ENCODE measurements around the gene TMX4. TPM values are rescaled to one million over a fixed set of nuclear protein-coding genes. Genes with fewer than 3 reads are reported as not detected.

TMX4 gene
- total and polyA plus RNA-seq, 4 donors, result 12.6 to 17.3 (median 15.9) TPM

- no peaks in the 10 kb centered on the region for H3K4me1 ChIP-seq (ENCODE audit: control insufficient read depth in 4 of 4, insufficient read depth in 4 of 4, low read length in 3 of 4)
- no peak overlapping the region for H3K27ac ChIP-seq (ENCODE audit: low read depth in 1 of 2, low read length in 2 of 2)
- H3K9me3 ChIP-seq (ENCODE audit: control insufficient read depth in 4 of 4, low read length in 3 of 4), result no peaks in the 10 kb centered on the region
- H3K9ac ChIP-seq (ENCODE audit: low read depth in 1 of 2, low read length in 2 of 2), result no peak overlapping the region
- WGBS, result 96% methylated on average over 2 of the region's 2 CpGs
- H3K36me3 ChIP-seq (ENCODE audit: control insufficient read depth in 4 of 4, insufficient read depth in 3 of 4, low read depth in 1 of 4, low read length in 3 of 4), result peaks cover 0 to 14% (median 3%) of the 10 kb centered on the region in 4 donors
- TF ChIP-seq GABPA (IDR thresholded peaks at IDR 0.05 in 1 of 2, conservative IDR thresholded peaks at IDR 0.05 in 1 of 2) (no peak), EGR1 (IDR thresholded peaks at IDR 0.05; ENCODE audit: low read depth in 2 of 2) (no peak), RXRA (IDR thresholded peaks at IDR 0.05) (no peak), SP1 (IDR thresholded peaks at IDR 0.05) (no peak), NR2F2 (IDR thresholded peaks at IDR 0.05) (no peak), JUND (IDR thresholded peaks at IDR 0.05) (no peak), HNF4G (IDR thresholded peaks at IDR 0.05) (no peak), TAF1 (conservative IDR thresholded peaks at IDR 0.05) (no peak), HNF4A (conservative IDR thresholded peaks at IDR 0.05) (no peak), FOXA1 (IDR thresholded peaks at IDR 0.05) (no peak), CTCF (IDR thresholded peaks at IDR 0.05; ENCODE audit: low read depth, low read length, missing input control) (no peak), FOXA2 (IDR thresholded peaks at IDR 0.05) (no peak), YY1 (IDR thresholded peaks at IDR 0.05) (no peak), RAD21 (IDR thresholded peaks at IDR 0.05) (no peak)
- TF ChIP-seq, protein P1, sequence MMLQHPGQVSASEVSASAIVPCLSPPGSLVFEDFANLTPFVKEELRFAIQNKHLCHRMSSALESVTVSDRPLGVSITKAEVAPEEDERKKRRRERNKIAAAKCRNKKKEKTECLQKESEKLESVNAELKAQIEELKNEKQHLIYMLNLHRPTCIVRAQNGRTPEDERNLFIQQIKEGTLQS (IDR thresholded peaks at IDR 0.05), result no peak
- TF ChIP-seq, protein P2, sequence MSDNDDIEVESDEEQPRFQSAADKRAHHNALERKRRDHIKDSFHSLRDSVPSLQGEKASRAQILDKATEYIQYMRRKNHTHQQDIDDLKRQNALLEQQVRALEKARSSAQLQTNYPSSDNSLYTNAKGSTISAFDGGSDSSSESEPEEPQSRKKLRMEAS (IDR thresholded peaks at IDR 0.05), result no peak
- TF ChIP-seq, protein P3, sequence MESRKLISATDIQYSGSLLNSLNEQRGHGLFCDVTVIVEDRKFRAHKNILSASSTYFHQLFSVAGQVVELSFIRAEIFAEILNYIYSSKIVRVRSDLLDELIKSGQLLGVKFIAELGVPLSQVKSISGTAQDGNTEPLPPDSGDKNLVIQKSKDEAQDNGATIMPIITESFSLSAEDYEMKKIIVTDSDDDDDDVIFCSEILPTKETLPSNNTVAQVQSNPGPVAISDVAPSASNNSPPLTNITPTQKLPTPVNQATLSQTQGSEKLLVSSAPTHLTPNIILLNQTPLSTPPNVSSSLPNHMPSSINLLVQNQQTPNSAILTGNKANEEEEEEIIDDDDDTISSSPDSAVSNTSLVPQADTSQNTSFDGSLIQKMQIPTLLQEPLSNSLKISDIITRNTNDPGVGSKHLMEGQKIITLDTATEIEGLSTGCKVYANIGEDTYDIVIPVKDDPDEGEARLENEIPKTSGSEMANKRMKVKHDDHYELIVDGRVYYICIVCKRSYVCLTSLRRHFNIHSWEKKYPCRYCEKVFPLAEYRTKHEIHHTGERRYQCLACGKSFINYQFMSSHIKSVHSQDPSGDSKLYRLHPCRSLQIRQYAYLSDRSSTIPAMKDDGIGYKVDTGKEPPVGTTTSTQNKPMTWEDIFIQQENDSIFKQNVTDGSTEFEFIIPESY (IDR thresholded peaks at IDR 0.05), result no peak
- TF ChIP-seq, protein P4, sequence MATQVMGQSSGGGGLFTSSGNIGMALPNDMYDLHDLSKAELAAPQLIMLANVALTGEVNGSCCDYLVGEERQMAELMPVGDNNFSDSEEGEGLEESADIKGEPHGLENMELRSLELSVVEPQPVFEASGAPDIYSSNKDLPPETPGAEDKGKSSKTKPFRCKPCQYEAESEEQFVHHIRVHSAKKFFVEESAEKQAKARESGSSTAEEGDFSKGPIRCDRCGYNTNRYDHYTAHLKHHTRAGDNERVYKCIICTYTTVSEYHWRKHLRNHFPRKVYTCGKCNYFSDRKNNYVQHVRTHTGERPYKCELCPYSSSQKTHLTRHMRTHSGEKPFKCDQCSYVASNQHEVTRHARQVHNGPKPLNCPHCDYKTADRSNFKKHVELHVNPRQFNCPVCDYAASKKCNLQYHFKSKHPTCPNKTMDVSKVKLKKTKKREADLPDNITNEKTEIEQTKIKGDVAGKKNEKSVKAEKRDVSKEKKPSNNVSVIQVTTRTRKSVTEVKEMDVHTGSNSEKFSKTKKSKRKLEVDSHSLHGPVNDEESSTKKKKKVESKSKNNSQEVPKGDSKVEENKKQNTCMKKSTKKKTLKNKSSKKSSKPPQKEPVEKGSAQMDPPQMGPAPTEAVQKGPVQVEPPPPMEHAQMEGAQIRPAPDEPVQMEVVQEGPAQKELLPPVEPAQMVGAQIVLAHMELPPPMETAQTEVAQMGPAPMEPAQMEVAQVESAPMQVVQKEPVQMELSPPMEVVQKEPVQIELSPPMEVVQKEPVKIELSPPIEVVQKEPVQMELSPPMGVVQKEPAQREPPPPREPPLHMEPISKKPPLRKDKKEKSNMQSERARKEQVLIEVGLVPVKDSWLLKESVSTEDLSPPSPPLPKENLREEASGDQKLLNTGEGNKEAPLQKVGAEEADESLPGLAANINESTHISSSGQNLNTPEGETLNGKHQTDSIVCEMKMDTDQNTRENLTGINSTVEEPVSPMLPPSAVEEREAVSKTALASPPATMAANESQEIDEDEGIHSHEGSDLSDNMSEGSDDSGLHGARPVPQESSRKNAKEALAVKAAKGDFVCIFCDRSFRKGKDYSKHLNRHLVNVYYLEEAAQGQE (IDR thresholded peaks at IDR 0.05), result no peak
- DNase-seq (ENCODE audit: low spot score), result no peak
- H3K4me3 ChIP-seq (ENCODE audit: low read depth in 1 of 3, low read length in 3 of 3), result no peak overlapping the region
- no peaks in the 10 kb centered on the region for H3K27me3 ChIP-seq (ENCODE audit: control insufficient read depth in 4 of 4, insufficient read depth in 4 of 4, low read length in 3 of 4)
Observed at GRCh38 chr20:8005033-8005432, 14.5 kb downstream of the TMX4 start.
